HepG2 (cell line): ENCODE results near the gene LRRIQ4. TPM values are rescaled to one million over a fixed set of nuclear protein-coding genes. Genes with fewer than 3 reads are reported as not detected.

ENCODE experiments used
- ATAC-seq: fragments of 200-7000 bp; cut with Tn5 transposase; 3 replicates; pipeline ENCODE4 v1.9.1; 2020; ENCODE audit warnings: mild to moderate bottlenecking, moderate library complexity
- BruUV-seq: library from RNA; stranded (reverse); fragments of 400-500 nt; replicated peaks from 2 replicates; lab custom pipeline; 2021; lab: Mats Ljungman, UMichigan
- CTCF ChIA-PET: fragments of 300-600 bp; formaldehyde crosslinking; extraction: SDS; loops from one replicate; lab custom pipeline; 2021; ENCODE audit warnings: low total read pairs, inconsistent platforms, low intra/inter-chr PET ratio; lab: Yijun Ruan, JAX
- POLR2A ChIA-PET: fragments of 350-600 bp; sonication (Branson Sonifier 250); formaldehyde crosslinking; loops from one replicate; lab custom pipeline; 2020; ENCODE audit warnings: antibody characterized with exemption, inconsistent platforms; lab: Yijun Ruan, JAX
- DNase-seq: peaks from one replicate; pipeline ENCODE4 v3.0.0-alpha.2; 2015; ENCODE audit warnings: low spot score
- FAIRE-seq: peaks from 3 replicates; lab custom pipeline; 2011; peaks lifted over from hg19 to GRCh38; lab: Jason Lieb, UNC
- H2AFZ ChIP-seq: one replicate; pipeline ENCODE4 v1.6.1; 2011; ENCODE audit warnings: low read length, inconsistent platforms
- H3K27ac ChIP-seq: fragments of 300-600 bp; 3 replicates; pipeline ENCODE4 v1.8.0; 2011; ENCODE audit warnings: mixed run types, mild to moderate bottlenecking, mixed read lengths, low read length, inconsistent platforms; ENCODE audit not compliant: insufficient read depth; ENCODE audit errors: extremely low read length
- H3K27me3 ChIP-seq, 2 experiments: fragments of 200-600 bp in 1 of 2; 2 replicates in 1 of 2; 3 replicates in 1 of 2; pipeline versions ENCODE4 v1.6.0 to v1.8.0; 2011; ENCODE audit warnings: low read length in 2 of 2, mild to moderate bottlenecking in 2 of 2, moderate library complexity in 2 of 2, inconsistent platforms in 1 of 2; ENCODE audit not compliant: insufficient read depth in 2 of 2, control insufficient read depth in 1 of 2
- H3K36me3 ChIP-seq, 2 experiments: fragments of 200-600 bp in 1 of 2; replicated peaks in 1 of 2; 2 replicates in 1 of 2; 3 replicates in 1 of 2; pipeline versions ENCODE4 v1.5.1 to v1.8.0; 2011; ENCODE audit warnings: low read length in 2 of 2, inconsistent platforms in 1 of 2; ENCODE audit not compliant: insufficient read depth in 2 of 2, control insufficient read depth in 1 of 2
- H3K4me1 ChIP-seq: 2 replicates; pipeline ENCODE4 v1.5.1; 2012; ENCODE audit warnings: low read length, inconsistent platforms; ENCODE audit not compliant: insufficient read depth
- H3K4me2 ChIP-seq: 2 replicates; pipeline ENCODE4 v1.6.0; 2011; ENCODE audit warnings: low read depth, low read length, inconsistent platforms
- H3K4me3 ChIP-seq, 3 experiments: fragments of 200-600 bp in 1 of 3; sonication (generic), shearing (Covaris generic) in 1 of 3; replicated peaks in 1 of 3; 2 replicates each; pipeline ENCODE4 v1.5.1; 2011 to 2016; ENCODE audit warnings: low read length in 3 of 3, inconsistent platforms in 2 of 3, low read depth in 2 of 3, mild to moderate bottlenecking in 2 of 3, control low read depth in 1 of 3, mixed read lengths in 1 of 3; ENCODE audit not compliant: insufficient read depth in 1 of 3
- H3K79me2 ChIP-seq: one replicate; pipeline ENCODE4 v1.6.1; 2011; ENCODE audit warnings: low read length, inconsistent platforms; ENCODE audit not compliant: insufficient read depth
- H3K9ac ChIP-seq: 2 replicates; pipeline ENCODE4 v1.6.0; 2011; ENCODE audit warnings: mild to moderate bottlenecking, low read depth, low read length, inconsistent platforms; ENCODE audit not compliant: insufficient read depth
- H3K9me3 ChIP-seq: 2 replicates; pipeline ENCODE4 v1.5.1; 2012; ENCODE audit warnings: mild to moderate bottlenecking, low read length
- H4K20me1 ChIP-seq: 2 replicates; pipeline ENCODE4 v1.6.0; 2011; ENCODE audit warnings: inconsistent platforms, mild to moderate bottlenecking, low read length, moderate library complexity; ENCODE audit not compliant: insufficient read depth
- CHD2 ChIP-seq: IDR thresholded peaks from 2 replicates; pipeline ENCODE4 v1.6.1; 2011; ENCODE audit warnings: low read depth, low read length, improper control_type of control experiment
- ETV5 ChIP-seq: IDR thresholded peaks from 2 replicates; pipeline ENCODE4 v1.6.1; 2018; ENCODE audit warnings: missing biosample characterization, missing genetic modification reagents, inconsistent platforms, borderline replicate concordance
- HOXA9 ChIP-seq: sonication (generic); formaldehyde crosslinking; IDR thresholded peaks from 2 replicates; pipeline ENCODE4 v1.8.1; 2022; ENCODE audit warnings: missing genetic modification reagents, mild to moderate bottlenecking, moderate library complexity, borderline replicate concordance
- JARID2 ChIP-seq: sonication (generic); formaldehyde crosslinking; IDR thresholded peaks from 2 replicates; pipeline ENCODE4 v1.8.1; 2023; ENCODE audit warnings: missing genetic modification reagents, inconsistent platforms; ENCODE audit not compliant: insufficient replicate concordance
- MAF1 ChIP-seq: sonication (generic); formaldehyde crosslinking; IDR thresholded peaks from 2 replicates; pipeline ENCODE4 v1.5.0; 2020; ENCODE audit warnings: missing genetic modification reagents, borderline replicate concordance
- MLLT10 ChIP-seq: sonication (generic); formaldehyde crosslinking; IDR thresholded peaks from 2 replicates; pipeline ENCODE4 v1.4.0; 2020; ENCODE audit warnings: missing genetic modification reagents
- NKX3-1 ChIP-seq: sonication (generic); formaldehyde crosslinking; IDR thresholded peaks from 2 replicates; pipeline ENCODE4 v1.5.0; 2020; ENCODE audit warnings: missing genetic modification reagents
- POGZ ChIP-seq: sonication (generic); formaldehyde crosslinking; IDR thresholded peaks from 2 replicates; pipeline ENCODE4 v1.4.0; 2020; ENCODE audit warnings: mild to moderate bottlenecking, missing genetic modification reagents
- YEATS2 ChIP-seq: sonication (generic); formaldehyde crosslinking; IDR thresholded peaks from 2 replicates; pipeline ENCODE4 v1.4.0; 2020; ENCODE audit warnings: missing genetic modification reagents, borderline replicate concordance
- ZBTB46 ChIP-seq: sonication (generic); formaldehyde crosslinking; IDR thresholded peaks from 2 replicates; pipeline ENCODE4 v1.4.0; 2020; ENCODE audit warnings: mild to moderate bottlenecking, missing genetic modification reagents, borderline replicate concordance
- ZIK1 ChIP-seq: sonication (generic); formaldehyde crosslinking; IDR thresholded peaks from 2 replicates; pipeline ENCODE4 v1.5.0; 2020; ENCODE audit warnings: mild to moderate bottlenecking, low read depth, missing genetic modification reagents, borderline replicate concordance
- ZNF280D ChIP-seq: sonication (generic); formaldehyde crosslinking; IDR thresholded peaks from 2 replicates; pipeline ENCODE4 v1.5.1; 2020; ENCODE audit warnings: mild to moderate bottlenecking, missing genetic modification reagents
- ZNF639 ChIP-seq: conservative IDR thresholded peaks from 2 replicates; pipeline ENCODE4 v1.6.1; 2018; ENCODE audit warnings: missing genetic modification reagents
- WGBS: methylation state at CpG from one replicate; pipeline ENCODE4 v1.1.6; 2017; ENCODE audit warnings: low lambda C conversion rate; 5-methylcytosine and 5-hydroxymethylcytosine counted together
- in situ Hi-C: cut with HindIII; loops from 2 replicates; pipeline ENCODE4 v1.10.0; 2017; ENCODE audit warnings: low pct_unique_long_range_greater_than_20kb; ENCODE audit not compliant: extremely low pct_ligation_motif_present
- intact Hi-C: fragments of 100-400 bp; cut with micrococcal nuclease; formaldehyde crosslinking; loops from one replicate; pipeline ENCODE4 v1.10.0; 2022; ENCODE audit not compliant: unreplicated experiment
- polyA plus RNA-seq, 8 experiments: library from polyadenylated mRNA; depleted of rRNA in 3 of 8; stranded (reverse) in 7 of 8; unstranded in 1 of 8; fragments of >200 nt; fragmentation: Illumina TruSeq in 4 of 8; extraction: Trizol in 4 of 8; gene quantifications; 2 replicates each; pipeline versions ENCODE4 v1.2.1 to v1.2.3, GENCODE V29; 2011 to 2016; ENCODE audit warnings: low read depth in 4 of 8, missing spikeins in 1 of 8, mixed read lengths in 1 of 8; ENCODE audit not compliant: insufficient read depth in 1 of 8
- total RNA-seq, 5 experiments: library from RNA; depleted of rRNA; stranded (reverse); fragments of >200 nt; fragmentation: Illumina TruSeq; extraction: Trizol; gene quantifications; 2 replicates each; pipeline ENCODE4 v1.2.3, GENCODE V29; 2016; ENCODE audit warnings: low read depth in 1 of 5

LRRIQ4 gene
- total and polyA plus RNA-seq, 2 of the 13 experiments (the other 11 are each of a cell fraction or from before 2014, with no cell fraction given): not detected

GRCh38 chr3:169809230-169809795 lies 3.4 kb upstream of the LRRIQ4 start:
- Histone ChIP-seq H3K4me3 (no peak overlapping the region), H3K4me2 (no peak overlapping the region), H3K79me2 (no peaks in the 10 kb centered on the region)
- in situ Hi-C loops: no loop called here
- BruUV-seq: no TSS peak
- 1% methylated on average over 2 of the region's 2 CpGs for WGBS
- ATAC-seq: no peak
- TF ChIP-seq ZBTB46 (CRISPR knock-in tag) (no peak), ZNF639 (CRISPR knock-in tag) (no peak), ZIK1 (no peak), MLLT10 (CRISPR knock-in tag) (no peak), JARID2 (no peak), HOXA9 (CRISPR knock-in tag) (no peak), NKX3-1 (no peak), ZNF280D (CRISPR knock-in tag) (no peak), CHD2 (no peak), ETV5 (CRISPR knock-in tag) (no peak), POGZ (CRISPR knock-in tag) (no peak), MAF1 (CRISPR knock-in tag) (no peak), YEATS2 (CRISPR knock-in tag) (no peak)
- TF ChIP-seq, all 625 proteins: peak for 0
- no peak overlapping the region for H3K27ac ChIP-seq
- no peak for FAIRE-seq
- no peak for DNase-seq
- no peak overlapping the region for H3K9ac ChIP-seq
- ChIA-PET CTCF (no interaction called here), POLR2A (no interaction called here)
- peaks cover 14% of the 10 kb centered on the region for H3K4me1 ChIP-seq
- no peaks in the 10 kb centered on the region for H4K20me1 ChIP-seq
- H2AFZ ChIP-seq: no peak overlapping the region
- H3K27me3 ChIP-seq: peaks cover 0 to 10% of the 10 kb centered on the region in 2 experiments; a peak in 2 of 5 replicates
- H3K36me3 ChIP-seq: no peaks in the 10 kb centered on the region
- intact Hi-C loops: no loop called here
- H3K9me3 ChIP-seq: no peaks in the 10 kb centered on the region
